ENCODE measurements around the gene WNT8A. TPM values are rescaled to one million over a fixed set of nuclear protein-coding genes. Genes with fewer than 3 reads are reported as not detected.

The WNT8A gene
- total and polyA plus RNA-seq, 9 donors: 0.08 to 0.36 TPM; not detected in 7

DNA sequence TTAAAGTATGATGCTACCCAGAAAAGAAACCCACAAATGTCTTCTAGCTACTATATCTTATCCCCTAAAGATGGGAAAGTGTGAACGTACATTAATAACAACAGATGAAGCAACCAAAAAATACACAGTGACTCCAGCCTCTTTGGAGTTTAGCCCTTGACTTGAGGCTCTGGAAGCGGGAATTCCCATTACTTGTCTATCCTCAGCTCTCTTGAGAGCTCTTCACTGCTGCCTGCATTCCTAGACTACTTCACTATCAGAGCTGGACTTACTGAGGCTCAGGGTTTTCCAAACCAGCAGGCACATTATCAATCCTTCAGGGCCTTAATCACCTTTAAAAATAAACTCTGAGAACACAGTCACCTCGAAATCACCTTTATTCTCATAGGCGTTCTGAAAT lies 56.4 kb downstream of the WNT8A start:
- no peak overlapping the region for H3K4me3 ChIP-seq (ENCODE audit: low read length)
- H3K4me1 ChIP-seq (ENCODE audit: control insufficient read depth, insufficient read depth, low read length): peaks cover 3% of the 10 kb centered on the region
- no peaks in the 10 kb centered on the region for H3K36me3 ChIP-seq (ENCODE audit: control insufficient read depth, insufficient read depth, low read length)
- no peaks in the 10 kb centered on the region for H3K27me3 ChIP-seq (ENCODE audit: control insufficient read depth, insufficient read depth, low read length)
- no peaks in the 10 kb centered on the region for H3K9me3 ChIP-seq (replicated peaks; ENCODE audit: control insufficient read depth, low read depth, low read length)
- WGBS (ENCODE audit: insufficient coverage): 33% methylated on average over 1 of the region's 4 CpGs
- no peak for DNase-seq
- no peak overlapping the region for H3K27ac ChIP-seq (ENCODE audit: low read length)

Other genes starting within 250 kb of the WNT8A start
- 125 TPM for gene MYOT, start 216.2 kb upstream of the WNT8A start, total RNA-seq
- gene MYOT, start 216.2 kb upstream of the WNT8A start, polyA plus RNA-seq (ENCODE audit: insufficient read depth in 1 of 8, insufficient read length in 8 of 8, low replicate concordance in 1 of 8): 100 to 1,000 TPM; 165 to 257 (median 216) TPM
- 1.2 TPM for gene PKD2L2, start 194.6 kb upstream of the WNT8A start, total RNA-seq
- under 1 TPM; 0.21 to 0.94 (median 0.46) TPM for gene PKD2L2, start 194.6 kb upstream of the WNT8A start, polyA plus RNA-seq (ENCODE audit: insufficient read depth in 1 of 8, insufficient read length in 8 of 8, low replicate concordance in 1 of 8)
- 18.5 TPM for gene FAM13B, start 51.0 kb upstream of the WNT8A start, total RNA-seq
- 10 to 100 TPM; 16.4 to 25.8 (median 20.0) TPM for gene FAM13B, start 51.0 kb upstream of the WNT8A start, polyA plus RNA-seq (ENCODE audit: insufficient read depth in 1 of 8, insufficient read length in 8 of 8, low replicate concordance in 1 of 8)
- 0.44 TPM for gene NME5, start 55.4 kb downstream of the WNT8A start, total RNA-seq
- 1 to 10 TPM in 2 of 8 donors, under 1 TPM in 6; 0.53 to 1.2 (median 0.65) TPM for gene NME5, start 55.4 kb downstream of the WNT8A start, polyA plus RNA-seq (ENCODE audit: insufficient read depth in 1 of 8, insufficient read length in 8 of 8, low replicate concordance in 1 of 8)
- 37.1 TPM for gene BRD8, start 94.6 kb downstream of the WNT8A start, total RNA-seq
- gene BRD8, start 94.6 kb downstream of the WNT8A start, polyA plus RNA-seq (ENCODE audit: insufficient read depth in 1 of 8, insufficient read length in 8 of 8, low replicate concordance in 1 of 8): 10 to 100 TPM; 39.3 to 61.4 (median 47.2) TPM
- gene KIF20A, start 95.1 kb downstream of the WNT8A start, total RNA-seq: 17.8 TPM
- 10 to 100 TPM; 15.4 to 36.6 (median 23.9) TPM for gene KIF20A, start 95.1 kb downstream of the WNT8A start, polyA plus RNA-seq (ENCODE audit: insufficient read depth in 1 of 8, insufficient read length in 8 of 8, low replicate concordance in 1 of 8)
- 32.8 TPM for gene CDC23, start 129.3 kb downstream of the WNT8A start, total RNA-seq
- gene CDC23, start 129.3 kb downstream of the WNT8A start, polyA plus RNA-seq (ENCODE audit: insufficient read depth in 1 of 8, insufficient read length in 8 of 8, low replicate concordance in 1 of 8): 10 to 100 TPM; 31.1 to 37.6 (median 34.4) TPM
- gene GFRA3, start 190.6 kb downstream of the WNT8A start, total RNA-seq: 1.9 TPM
- 10 to 100 TPM in 1 of 8 donors, 1 to 10 TPM in 7; 2.4 to 18.2 (median 7.3) TPM for gene GFRA3, start 190.6 kb downstream of the WNT8A start, polyA plus RNA-seq (ENCODE audit: insufficient read depth in 1 of 8, insufficient read length in 8 of 8, low replicate concordance in 1 of 8)
- 4.0 TPM for gene CDC25C, start 247.8 kb downstream of the WNT8A start, total RNA-seq
- 1 to 10 TPM; 3.0 to 5.3 (median 3.9) TPM for gene CDC25C, start 247.8 kb downstream of the WNT8A start, polyA plus RNA-seq (ENCODE audit: insufficient read depth in 1 of 8, insufficient read length in 8 of 8, low replicate concordance in 1 of 8)

Data from muscle of leg (tissue), 11 donors.